HEK293 (cell line): Measurements from ENCODE around the gene NARF.
A peak's percentile ranks its signal among the peaks of the same experiment; 100 is the strongest.

Experiments
- CTCF ChIA-PET: fragments of 350-600 bp; formaldehyde crosslinking; extraction: SDS; loops from one replicate; lab custom pipeline; 2021; ENCODE audit warnings: antibody characterized with exemption; lab: Yijun Ruan, JAX
- POLR2A ChIA-PET: fragments of 300-600 bp; formaldehyde crosslinking; extraction: SDS; loops from one replicate; lab custom pipeline; 2020; ENCODE audit warnings: antibody characterized with exemption, inconsistent platforms; lab: Yijun Ruan, JAX
- H3K27ac ChIP-seq: fragments of 200-500 bp; sonication (Bioruptor generic); 2 replicates; pipeline ENCODE4 v1.5.1; 2014; ENCODE audit warnings: low read depth, low read length, control low read depth, inconsistent platforms; ENCODE audit errors: extremely low read depth
- H3K36me3 ChIP-seq, 2 experiments: fragments of 200-500 bp in 1 of 2; sonication (Bioruptor generic) in 1 of 2; 1 replicate in 1 of 2; 2 replicates in 1 of 2; pipeline ENCODE4 v1.5.1; 2014 to 2017; ENCODE audit warnings: inconsistent platforms in 2 of 2, low read length in 2 of 2; ENCODE audit not compliant: control insufficient read depth in 2 of 2, insufficient read depth in 1 of 2
- H3K4me1 ChIP-seq: fragments of 200-500 bp; sonication (Bioruptor generic); 2 replicates; pipeline ENCODE4 v1.5.1; 2014; ENCODE audit warnings: mild to moderate bottlenecking, low read length, inconsistent platforms; ENCODE audit not compliant: control insufficient read depth, insufficient read depth
- H3K4me3 ChIP-seq: 2 replicates; pipeline ENCODE4 v1.5.1; 2011; ENCODE audit warnings: low read depth, mild to moderate bottlenecking, control low read depth, low read length, moderate library complexity
- H3K9me3 ChIP-seq: fragments of 200-500 bp; sonication (Bioruptor generic); 2 replicates; pipeline ENCODE4 v1.5.1; 2014; ENCODE audit warnings: low read depth, low read length, inconsistent platforms; ENCODE audit not compliant: control insufficient read depth, insufficient read depth
- GFI1B ChIP-seq: fragments of 450-650 bp; formaldehyde crosslinking; IDR thresholded peaks from 2 replicates; pipeline ENCODE4 v1.5.1; 2016; ENCODE audit warnings: missing biosample characterization, missing genetic modification characterization
- HOXD13 ChIP-seq: sonication (generic); formaldehyde crosslinking; IDR thresholded peaks from 2 replicates; pipeline ENCODE4 v1.8.0; 2022; ENCODE audit warnings: missing genetic modification reagents, borderline replicate concordance
- REPIN1 ChIP-seq: fragments of 450-650 bp; formaldehyde crosslinking; IDR thresholded peaks from 2 replicates; pipeline ENCODE4 v1.5.1; 2017; ENCODE audit warnings: missing biosample characterization, missing genetic modification characterization, low read depth
- SALL2 ChIP-seq: fragments of 450-650 bp; formaldehyde crosslinking; IDR thresholded peaks from 2 replicates; pipeline ENCODE4 v1.5.0; 2017; ENCODE audit warnings: missing biosample characterization, mild to moderate bottlenecking, missing genetic modification characterization, borderline replicate concordance
- SCRT1 ChIP-seq: fragments of 450-650 bp; formaldehyde crosslinking; IDR thresholded peaks from 2 replicates; pipeline ENCODE4 v1.5.1; 2016; ENCODE audit warnings: missing biosample characterization, missing genetic modification characterization, borderline replicate concordance
- SCRT2 ChIP-seq: fragments of 450-650 bp; formaldehyde crosslinking; IDR thresholded peaks from 2 replicates; pipeline ENCODE4 v1.5.1; 2016; ENCODE audit warnings: missing biosample characterization, missing genetic modification characterization
- WT1 ChIP-seq: fragments of 450-650 bp; formaldehyde crosslinking; IDR thresholded peaks from 2 replicates; pipeline ENCODE4 v1.5.1; 2016; ENCODE audit warnings: missing biosample characterization, missing genetic modification characterization
- ZBTB1 ChIP-seq: fragments of 450-650 bp; formaldehyde crosslinking; IDR thresholded peaks from 2 replicates; pipeline ENCODE4 v1.5.1; 2016; ENCODE audit warnings: missing biosample characterization, missing genetic modification characterization
- ZBTB7A ChIP-seq: fragments of 450-650 bp; formaldehyde crosslinking; IDR thresholded peaks from 2 replicates; pipeline ENCODE4 v1.5.1; 2016; ENCODE audit warnings: low read depth, missing biosample characterization, missing genetic modification characterization
- ZEB2 ChIP-seq: fragments of 450-650 bp; formaldehyde crosslinking; IDR thresholded peaks from 2 replicates; pipeline ENCODE4 v1.5.1; 2016; ENCODE audit warnings: missing biosample characterization, missing genetic modification characterization
- ZFP37 ChIP-seq: fragments of 450-650 bp; formaldehyde crosslinking; IDR thresholded peaks from 2 replicates; pipeline ENCODE4 v1.5.1; 2016; ENCODE audit warnings: missing biosample characterization, missing genetic modification characterization
- ZIC2 ChIP-seq: fragments of 450-650 bp; formaldehyde crosslinking; IDR thresholded peaks from 2 replicates; pipeline ENCODE4 v1.5.1; 2016; ENCODE audit warnings: missing biosample characterization, missing genetic modification characterization
- ZNF302 ChIP-seq: fragments of 450-650 bp; formaldehyde crosslinking; IDR thresholded peaks from 2 replicates; pipeline ENCODE4 v1.5.1; 2016; ENCODE audit warnings: missing biosample characterization, missing genetic modification characterization, low read depth
- ZNF473 ChIP-seq: fragments of 450-650 bp; formaldehyde crosslinking; IDR thresholded peaks from 2 replicates; pipeline ENCODE4 v1.5.1; 2017; ENCODE audit warnings: missing biosample characterization, missing genetic modification characterization
- ZNF544 ChIP-seq: fragments of 450-650 bp; formaldehyde crosslinking; IDR thresholded peaks from 2 replicates; pipeline ENCODE4 v1.5.0; 2017; ENCODE audit warnings: missing biosample characterization, missing genetic modification characterization
- ZNF548 ChIP-seq: fragments of 450-650 bp; formaldehyde crosslinking; IDR thresholded peaks from 2 replicates; pipeline ENCODE4 v1.5.1; 2016; ENCODE audit warnings: missing biosample characterization, missing genetic modification characterization
- ZNF561 ChIP-seq: fragments of 450-650 bp; IDR thresholded peaks from 2 replicates; pipeline ENCODE4 v1.5.1; 2018; ENCODE audit warnings: missing biosample characterization, missing genetic modification characterization, borderline replicate concordance
- ZNF600 ChIP-seq: fragments of 450-650 bp; formaldehyde crosslinking; IDR thresholded peaks from 2 replicates; pipeline ENCODE4 v1.5.1; 2016; ENCODE audit warnings: missing biosample characterization, missing genetic modification characterization
- ZNF621 ChIP-seq: fragments of 450-650 bp; formaldehyde crosslinking; IDR thresholded peaks from 2 replicates; pipeline ENCODE4 v1.5.1; 2017; ENCODE audit warnings: missing biosample characterization, missing genetic modification characterization
- ZNF658 ChIP-seq: fragments of 450-650 bp; formaldehyde crosslinking; IDR thresholded peaks from 2 replicates; pipeline ENCODE4; 2016; ENCODE audit warnings: missing biosample characterization, missing genetic modification characterization
- ZNF792 ChIP-seq: fragments of 450-650 bp; formaldehyde crosslinking; IDR thresholded peaks from 2 replicates; pipeline ENCODE4 v1.5.1; 2016; ENCODE audit warnings: missing biosample characterization, missing genetic modification characterization
- ZSCAN16 ChIP-seq: fragments of 450-650 bp; formaldehyde crosslinking; IDR thresholded peaks from 2 replicates; pipeline ENCODE4 v1.5.1; 2016; ENCODE audit warnings: missing biosample characterization, missing genetic modification characterization
- TF ChIP-seq, protein P1 (sequence below): fragments of 450-650 bp; formaldehyde crosslinking; IDR thresholded peaks from 2 replicates; pipeline ENCODE4 v1.5.1; 2016; ENCODE audit warnings: missing biosample characterization, missing genetic modification characterization
- TF ChIP-seq, protein P2 (sequence below): fragments of 450-650 bp; formaldehyde crosslinking; IDR thresholded peaks from 2 replicates; pipeline ENCODE4 v1.5.1; 2016; ENCODE audit warnings: missing biosample characterization, missing genetic modification characterization
- TF ChIP-seq, protein P3 (sequence below): fragments of 450-650 bp; formaldehyde crosslinking; IDR thresholded peaks from 2 replicates; pipeline ENCODE4 v1.5.1; 2016; ENCODE audit warnings: missing biosample characterization, missing genetic modification characterization

The NARF gene

DNA sequence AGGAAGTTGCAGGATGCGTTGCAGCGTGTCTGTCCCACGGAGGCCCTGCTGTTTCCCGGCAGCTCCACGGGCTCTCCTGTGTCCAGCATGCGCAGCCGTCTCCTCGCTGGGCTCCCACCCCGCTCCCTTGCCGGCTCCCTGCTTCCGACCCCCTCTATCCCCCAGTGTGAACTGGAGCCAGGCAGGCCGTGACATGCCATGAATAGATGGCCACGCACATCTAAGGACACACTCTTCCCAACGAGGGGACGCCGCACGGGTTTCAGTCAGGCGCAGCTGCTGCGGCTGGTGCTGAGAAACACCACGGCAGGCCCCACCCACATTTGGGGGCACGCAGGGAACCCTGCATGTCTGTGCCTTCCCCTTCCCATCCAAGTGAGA is 49.6 kb upstream of the NARF start (continued):
- TF ChIP-seq ZNF621 (tag by site-specific recombination) (no peak), ZFP37 (tag by site-specific recombination) (no peak), ZNF548 (tag by site-specific recombination) (no peak)
- TF ChIP-seq, protein P1, sequence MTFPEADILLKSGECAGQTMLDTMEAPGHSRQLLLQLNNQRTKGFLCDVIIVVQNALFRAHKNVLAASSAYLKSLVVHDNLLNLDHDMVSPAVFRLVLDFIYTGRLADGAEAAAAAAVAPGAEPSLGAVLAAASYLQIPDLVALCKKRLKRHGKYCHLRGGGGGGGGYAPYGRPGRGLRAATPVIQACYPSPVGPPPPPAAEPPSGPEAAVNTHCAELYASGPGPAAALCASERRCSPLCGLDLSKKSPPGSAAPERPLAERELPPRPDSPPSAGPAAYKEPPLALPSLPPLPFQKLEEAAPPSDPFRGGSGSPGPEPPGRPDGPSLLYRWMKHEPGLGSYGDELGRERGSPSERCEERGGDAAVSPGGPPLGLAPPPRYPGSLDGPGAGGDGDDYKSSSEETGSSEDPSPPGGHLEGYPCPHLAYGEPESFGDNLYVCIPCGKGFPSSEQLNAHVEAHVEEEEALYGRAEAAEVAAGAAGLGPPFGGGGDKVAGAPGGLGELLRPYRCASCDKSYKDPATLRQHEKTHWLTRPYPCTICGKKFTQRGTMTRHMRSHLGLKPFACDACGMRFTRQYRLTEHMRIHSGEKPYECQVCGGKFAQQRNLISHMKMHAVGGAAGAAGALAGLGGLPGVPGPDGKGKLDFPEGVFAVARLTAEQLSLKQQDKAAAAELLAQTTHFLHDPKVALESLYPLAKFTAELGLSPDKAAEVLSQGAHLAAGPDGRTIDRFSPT (tag by site-specific recombination), result no peak
- TF ChIP-seq, protein P2, sequence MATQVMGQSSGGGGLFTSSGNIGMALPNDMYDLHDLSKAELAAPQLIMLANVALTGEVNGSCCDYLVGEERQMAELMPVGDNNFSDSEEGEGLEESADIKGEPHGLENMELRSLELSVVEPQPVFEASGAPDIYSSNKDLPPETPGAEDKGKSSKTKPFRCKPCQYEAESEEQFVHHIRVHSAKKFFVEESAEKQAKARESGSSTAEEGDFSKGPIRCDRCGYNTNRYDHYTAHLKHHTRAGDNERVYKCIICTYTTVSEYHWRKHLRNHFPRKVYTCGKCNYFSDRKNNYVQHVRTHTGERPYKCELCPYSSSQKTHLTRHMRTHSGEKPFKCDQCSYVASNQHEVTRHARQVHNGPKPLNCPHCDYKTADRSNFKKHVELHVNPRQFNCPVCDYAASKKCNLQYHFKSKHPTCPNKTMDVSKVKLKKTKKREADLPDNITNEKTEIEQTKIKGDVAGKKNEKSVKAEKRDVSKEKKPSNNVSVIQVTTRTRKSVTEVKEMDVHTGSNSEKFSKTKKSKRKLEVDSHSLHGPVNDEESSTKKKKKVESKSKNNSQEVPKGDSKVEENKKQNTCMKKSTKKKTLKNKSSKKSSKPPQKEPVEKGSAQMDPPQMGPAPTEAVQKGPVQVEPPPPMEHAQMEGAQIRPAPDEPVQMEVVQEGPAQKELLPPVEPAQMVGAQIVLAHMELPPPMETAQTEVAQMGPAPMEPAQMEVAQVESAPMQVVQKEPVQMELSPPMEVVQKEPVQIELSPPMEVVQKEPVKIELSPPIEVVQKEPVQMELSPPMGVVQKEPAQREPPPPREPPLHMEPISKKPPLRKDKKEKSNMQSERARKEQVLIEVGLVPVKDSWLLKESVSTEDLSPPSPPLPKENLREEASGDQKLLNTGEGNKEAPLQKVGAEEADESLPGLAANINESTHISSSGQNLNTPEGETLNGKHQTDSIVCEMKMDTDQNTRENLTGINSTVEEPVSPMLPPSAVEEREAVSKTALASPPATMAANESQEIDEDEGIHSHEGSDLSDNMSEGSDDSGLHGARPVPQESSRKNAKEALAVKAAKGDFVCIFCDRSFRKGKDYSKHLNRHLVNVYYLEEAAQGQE (tag by site-specific recombination), result no peak

DNA sequence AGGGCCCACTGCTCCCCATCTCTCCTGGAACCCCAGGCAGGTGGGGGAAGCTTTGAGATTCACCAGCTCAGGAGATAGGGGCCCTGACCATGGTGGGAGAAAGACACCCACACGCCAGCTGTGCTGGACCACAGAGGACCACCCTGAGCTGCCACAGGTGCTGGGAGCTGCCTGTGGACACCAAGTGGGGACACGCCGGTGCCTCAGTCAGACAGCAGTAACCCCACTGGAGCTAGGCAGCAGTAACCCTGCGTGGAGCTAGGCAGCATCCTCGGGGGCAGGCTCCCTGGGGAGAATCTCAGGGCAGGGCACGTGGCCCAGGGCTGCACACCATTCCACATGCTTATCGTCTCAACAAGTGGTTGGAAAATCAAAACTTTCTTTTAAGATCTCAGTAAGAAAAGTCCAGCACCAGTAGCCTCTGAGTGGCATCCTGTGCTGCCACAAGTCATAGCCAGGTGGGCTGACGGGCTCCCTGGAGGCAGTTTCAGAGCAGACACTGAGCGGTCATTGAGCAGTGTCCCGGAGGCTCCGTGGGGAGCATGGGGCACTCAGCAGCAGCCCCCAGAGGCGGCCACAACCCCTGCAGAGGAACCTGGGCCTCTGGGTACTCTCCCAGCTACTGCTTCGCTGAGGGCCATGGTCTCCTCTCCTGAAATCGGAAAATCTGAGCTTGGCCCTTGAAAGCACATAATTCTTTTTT is 48.4 kb upstream of the NARF start:
- CTCF ChIA-PET, result interaction anchor here (1.1 kb wide), 2 partner anchors 72 to 180 kb away, joined by 3 to 4 read pairs; no protein-coding TSS in a partner anchor
- TF ChIP-seq ZEB2 (tag by site-specific recombination) (no peak), ZIC2 (tag by site-specific recombination) (peak; percentile 86), WT1 (tag by site-specific recombination) (no peak), SCRT2 (tag by site-specific recombination) (peak; percentile 88), ZNF792 (tag by site-specific recombination) (no peak), ZNF473 (no peak), SCRT1 (tag by site-specific recombination) (peak; percentile 70), ZNF658 (tag by site-specific recombination) (no peak), REPIN1 (no peak), ZNF544 (tag by site-specific recombination) (no peak), ZBTB7A (tag by site-specific recombination) (no peak), ZBTB1 (no peak), GFI1B (tag by site-specific recombination) (no peak), SALL2 (tag by site-specific recombination) (no peak), HOXD13 (CRISPR knock-in tag) (no peak), ZNF600 (tag by site-specific recombination) (no peak), ZNF561 (tag by site-specific recombination) (no peak), ZNF302 (no peak), ZSCAN16 (tag by site-specific recombination) (no peak)
- TF ChIP-seq, protein P3, sequence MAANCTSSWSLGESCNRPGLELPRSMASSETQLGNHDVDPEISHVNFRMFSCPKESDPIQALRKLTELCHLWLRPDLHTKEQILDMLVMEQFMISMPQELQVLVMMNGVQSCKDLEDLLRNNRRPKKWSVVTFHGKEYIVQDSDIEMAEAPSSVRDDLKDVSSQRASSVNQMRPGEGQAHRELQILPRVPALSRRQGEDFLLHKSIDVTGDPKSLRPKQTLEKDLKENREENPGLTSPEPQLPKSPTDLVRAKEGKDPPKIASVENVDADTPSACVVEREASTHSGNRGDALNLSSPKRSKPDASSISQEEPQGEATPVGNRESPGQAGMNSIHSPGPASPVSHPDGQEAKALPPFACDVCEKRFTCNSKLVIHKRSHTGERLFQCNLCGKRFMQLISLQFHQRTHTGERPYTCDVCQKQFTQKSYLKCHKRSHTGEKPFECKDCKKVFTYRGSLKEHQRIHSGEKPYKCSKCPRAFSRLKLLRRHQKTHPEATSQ (tag by site-specific recombination), result no peak
- TF ChIP-seq, protein P1 (tag by site-specific recombination), result no peak
- H3K4me1 ChIP-seq, result 0 out of 2 replicates have a peak, but pooled peaks cover 6% of the 10 kb centered on the region

More for the DNA sequence above, 48.4 kb upstream of the NARF start:
- POLR2A ChIA-PET, result no interaction called here
- Histone ChIP-seq H3K4me3 (no peak overlapping the region), H3K9me3 (no peaks in the 10 kb centered on the region), H3K27ac (no peak overlapping the region), H3K36me3 (peaks cover 8 to 15% of the 10 kb centered on the region in 2 experiments; a peak in 2 of 3 replicates)
